Neuronal stem cell (in vitro differentiated cells): ENCODE results near the gene PFKFB4.
"Not testable (repeated sequence)": the region's sequence is repeated elsewhere in the genome, so short reads cannot be mapped to it uniquely, and the experiment has no call there.

Source experiments
- DNase-seq: peaks from one replicate; pipeline ENCODE4 v3.0.0-alpha.2; 2013; ENCODE audit warnings: low spot score
- H2AFZ ChIP-seq: one replicate; pipeline ENCODE4 v1.6.1; 2013; ENCODE audit warnings: mild to moderate bottlenecking, low read length, inconsistent platforms
- H2AK5ac ChIP-seq: 2 replicates; pipeline ENCODE4 v1.6.1; 2013; ENCODE audit warnings: low read depth, mild to moderate bottlenecking, inconsistent platforms, low read length, moderate library complexity, mixed read lengths
- H2BK120ac ChIP-seq: 2 replicates; pipeline ENCODE4 v1.6.1; 2013; ENCODE audit warnings: low read depth, mild to moderate bottlenecking, inconsistent platforms, low read length, moderate library complexity, mixed read lengths
- H2BK12ac ChIP-seq: one replicate; pipeline ENCODE4 v1.6.1; 2013; ENCODE audit warnings: low read length, inconsistent platforms
- H2BK15ac ChIP-seq: 2 replicates; pipeline ENCODE4 v1.6.1; 2013; ENCODE audit warnings: mild to moderate bottlenecking, low read length, inconsistent platforms, mixed read lengths
- H2BK5ac ChIP-seq: one replicate; pipeline ENCODE4 v1.6.1; 2013; ENCODE audit warnings: inconsistent platforms, mild to moderate bottlenecking, low read length, moderate library complexity
- H3K14ac ChIP-seq: one replicate; pipeline ENCODE4 v1.6.1; 2013; ENCODE audit warnings: low read length, inconsistent platforms
- H3K18ac ChIP-seq: 2 replicates; pipeline ENCODE4 v1.6.1; 2013; ENCODE audit warnings: low read length, inconsistent platforms
- H3K23ac ChIP-seq: 2 replicates; pipeline ENCODE4 v1.6.1; 2013; ENCODE audit warnings: low read depth, mild to moderate bottlenecking, mixed read lengths, low read length, inconsistent platforms; ENCODE audit not compliant: poor library complexity
- H3K27ac ChIP-seq: replicated peaks from 3 replicates; pipeline ENCODE4 v1.5.1; 2013; ENCODE audit warnings: low read length, inconsistent platforms
- H3K27me3 ChIP-seq, 3 experiments: 2 replicates each; pipeline ENCODE4 v1.6.1; 2013; ENCODE audit warnings: low read length in 3 of 3, mild to moderate bottlenecking in 2 of 3, inconsistent platforms in 1 of 3, low read depth in 1 of 3, mixed read lengths in 1 of 3, moderate library complexity in 1 of 3; ENCODE audit not compliant: control insufficient read depth in 3 of 3, insufficient read depth in 3 of 3
- H3K36me3 ChIP-seq, 2 donors: replicated peaks in 1 of 2; 2 replicates each; pipeline ENCODE4 v1.6.1; 2013; ENCODE audit warnings: low read length in 2 of 2; ENCODE audit not compliant: control insufficient read depth in 2 of 2, insufficient read depth in 2 of 2
- H3K4ac ChIP-seq: 2 replicates; pipeline ENCODE4 v1.6.1; 2013; ENCODE audit warnings: inconsistent platforms, mild to moderate bottlenecking, low read length, moderate library complexity
- H3K4me1 ChIP-seq, 2 donors: 1 replicate in 1 of 2; 2 replicates in 1 of 2; pipeline ENCODE4 v1.6.1; 2013; ENCODE audit warnings: low read length in 2 of 2, low read depth in 1 of 2; ENCODE audit not compliant: control insufficient read depth in 2 of 2, insufficient read depth in 1 of 2
- H3K4me2 ChIP-seq: one replicate; pipeline ENCODE4 v1.6.1; 2013; ENCODE audit warnings: mild to moderate bottlenecking, low read length, inconsistent platforms; ENCODE audit not compliant: insufficient read depth, poor library complexity, severe bottlenecking
- H3K4me3 ChIP-seq, 2 donors: 2 replicates each; pipeline ENCODE4 v1.5.1; 2013; ENCODE audit warnings: low read length in 2 of 2, mild to moderate bottlenecking in 2 of 2, inconsistent platforms in 1 of 2, moderate library complexity in 1 of 2
- H3K79me1 ChIP-seq: one replicate; pipeline ENCODE4 v1.6.1; 2013; ENCODE audit warnings: low read depth, mild to moderate bottlenecking, inconsistent platforms, low read length, moderate library complexity
- H3K9ac ChIP-seq: one replicate; pipeline ENCODE4 v1.6.1; 2013; ENCODE audit warnings: mild to moderate bottlenecking, low read depth, low read length, inconsistent platforms; ENCODE audit not compliant: poor library complexity
- H3K9me3 ChIP-seq, 2 donors: replicated peaks in 1 of 2; 2 replicates each; pipeline versions ENCODE3 to v1.6.1; 2013; ENCODE audit warnings: low read length in 2 of 2, mild to moderate bottlenecking in 2 of 2, inconsistent platforms in 1 of 2, low read depth in 1 of 2, mixed read lengths in 1 of 2, moderate library complexity in 1 of 2; ENCODE audit not compliant: control insufficient read depth in 2 of 2, insufficient read depth in 1 of 2
- H4K8ac ChIP-seq: one replicate; pipeline ENCODE4 v1.6.1; 2013; ENCODE audit warnings: low read depth, mild to moderate bottlenecking, inconsistent platforms, low read length, moderate library complexity
- H4K91ac ChIP-seq: one replicate; pipeline ENCODE4 v1.6.1; 2013; ENCODE audit warnings: low read length, low read depth, mild to moderate bottlenecking, inconsistent platforms; ENCODE audit not compliant: poor library complexity
- WGBS, 2 donors: extraction: QIAGEN DNeasy Blood & Tissue Kit; methylation state at CpG; one replicate each; pipeline ENCODE4 v1.1.7; 2013; ENCODE audit warnings: missing lambda C conversion rate in 2 of 2, mixed read lengths in 1 of 2; ENCODE audit not compliant: insufficient read length in 2 of 2, insufficient replicate concordance in 1 of 2; ENCODE audit errors: extremely low coverage in 2 of 2; 5-methylcytosine and 5-hydroxymethylcytosine counted together

PFKFB4 gene

DNA sequence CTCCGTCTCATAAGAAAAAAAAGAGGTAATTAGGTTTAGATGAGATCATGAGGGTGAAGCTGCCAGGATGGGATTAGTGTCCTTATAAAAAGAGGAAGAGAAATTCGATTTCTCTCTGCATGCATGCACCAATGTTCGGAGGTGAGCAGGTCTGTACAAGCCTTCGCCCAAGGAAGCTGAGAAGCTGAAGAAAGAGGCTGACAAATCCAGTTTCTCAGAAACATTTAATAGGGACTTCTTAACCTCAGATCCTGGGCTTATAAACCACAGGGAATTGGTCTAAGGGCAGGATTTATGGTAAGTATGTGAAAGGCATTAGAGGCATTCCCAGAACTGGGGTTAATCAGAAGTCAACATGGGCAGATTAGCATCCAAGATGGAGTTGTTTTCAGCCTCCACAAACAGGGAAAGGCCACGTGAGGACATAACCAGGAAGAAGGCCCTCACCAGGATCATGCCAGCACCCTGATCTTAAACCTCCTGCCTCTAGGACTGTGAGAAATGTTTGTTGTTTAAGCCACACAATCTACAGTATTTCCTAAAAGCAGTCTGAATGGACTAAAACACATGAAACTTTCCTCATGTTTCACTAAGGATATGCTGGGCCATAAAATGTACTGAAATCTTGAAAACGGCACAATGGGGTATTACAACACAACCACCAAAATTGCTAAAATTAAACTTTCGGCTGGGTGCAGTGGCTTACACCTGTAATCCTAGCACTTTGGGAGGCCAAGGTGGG lies 64.0 kb downstream of the PFKFB4 start:
- Histone ChIP-seq H2AFZ (no peak overlapping the region), H3K18ac (no peak overlapping the region), H3K4me1 (no peaks in the 10 kb centered on the region), H3K4me3 (no peak overlapping the region), H2BK12ac (no peak overlapping the region), H3K14ac (no peak overlapping the region), H3K27ac (no peak overlapping the region), H3K27me3 (no peaks in the 10 kb centered on the region), H3K9ac (no peak overlapping the region), H2BK15ac (no peak overlapping the region), H3K36me3 (peaks cover 2 to 35% of the 10 kb centered on the region in 2 donors), H4K91ac (no peak overlapping the region), H3K23ac (no peak overlapping the region), H2BK5ac (no peak overlapping the region), H2BK120ac (no peak overlapping the region), H3K4ac (no peak overlapping the region), H3K4me2 (no peak overlapping the region), H3K9me3 (no peaks in the 10 kb centered on the region), H3K79me1 (no peaks in the 10 kb centered on the region), H4K8ac (no peak overlapping the region), H2AK5ac (no peak overlapping the region)
- DNase-seq = no peak
- no CpG with 5 or more reads among the region's 7 CpGs for WGBS, 2 donors

DNA sequence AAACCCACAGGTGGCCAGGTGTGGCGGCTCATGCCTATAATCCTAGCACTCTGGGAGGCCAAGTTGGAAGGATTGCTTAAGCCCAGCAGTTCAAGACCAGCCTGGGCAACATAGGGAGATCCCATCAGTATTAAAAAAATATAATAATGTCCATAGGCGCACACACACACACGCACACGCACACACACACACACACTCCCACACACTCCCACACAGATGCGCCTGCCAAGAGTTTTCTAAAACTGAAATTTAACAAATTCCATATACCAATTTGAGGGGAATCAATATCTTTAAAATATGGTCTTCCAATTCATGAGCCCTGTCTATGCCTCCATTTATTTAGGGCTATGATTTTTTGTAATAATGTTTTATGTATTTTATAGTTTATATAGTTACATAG lies 69.7 kb downstream of the PFKFB4 start:
- Histone ChIP-seq H2BK15ac (no peak overlapping the region), H3K14ac (no peak overlapping the region), H3K4me2 (no peak overlapping the region), H3K79me1 (no peaks in the 10 kb centered on the region), H3K4me3 (no peak overlapping the region), H3K9me3 (no peaks in the 10 kb centered on the region), H3K23ac (no peak overlapping the region), H3K27ac (no peak overlapping the region), H3K9ac (no peak overlapping the region), H2AFZ (no peak overlapping the region), H2AK5ac (no peak overlapping the region), H4K8ac (no peak overlapping the region), H4K91ac (no peak overlapping the region), H3K4ac (no peak overlapping the region), H2BK5ac (no peak overlapping the region), H3K18ac (no peak overlapping the region), H2BK12ac (no peak overlapping the region), H3K4me1 (no peaks in the 10 kb centered on the region), H2BK120ac (no peak overlapping the region), H3K27me3 (no peaks in the 10 kb centered on the region), H3K36me3 (no peaks in the 10 kb centered on the region)
- WGBS, 2 donors = no CpG with 5 or more reads among the region's 5 CpGs
- no peak for DNase-seq

DNA sequence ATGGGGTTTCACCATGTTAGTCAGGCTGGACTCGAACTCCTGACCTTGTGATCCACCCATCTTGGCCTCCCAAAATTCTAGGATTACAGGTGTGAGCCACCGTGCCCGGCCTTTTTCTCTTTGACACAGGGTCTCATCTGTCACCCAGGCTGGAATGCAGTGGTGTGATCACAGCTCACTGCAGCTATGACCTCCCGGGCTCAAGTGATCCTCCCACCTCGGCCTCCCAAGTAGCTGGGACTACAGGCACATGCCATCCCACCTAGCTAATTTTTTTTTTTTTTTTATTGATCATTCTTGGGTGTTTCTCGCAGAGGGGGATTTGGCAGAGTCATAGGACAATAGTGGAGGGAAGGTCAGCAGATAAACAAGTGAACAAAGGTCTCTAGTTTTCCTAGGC lies 73.8 kb downstream of the PFKFB4 start:
- DNase-seq, H3K23ac ChIP-seq, H3K36me3 ChIP-seq, H4K8ac ChIP-seq, H3K4me1 ChIP-seq, H3K4ac ChIP-seq, H3K79me1 ChIP-seq, H3K4me3 ChIP-seq, H3K14ac ChIP-seq, H2BK120ac ChIP-seq, H2BK5ac ChIP-seq, H4K91ac ChIP-seq, H2AK5ac ChIP-seq, H3K27ac ChIP-seq, H3K27me3 ChIP-seq, H2BK12ac ChIP-seq, H3K9me3 ChIP-seq, H2BK15ac ChIP-seq, H3K9ac ChIP-seq, H3K4me2 ChIP-seq, H3K18ac ChIP-seq, H2AFZ ChIP-seq: not testable (repeated sequence)
- no CpG with 5 or more reads among the region's 6 CpGs for WGBS, 2 donors

DNA sequence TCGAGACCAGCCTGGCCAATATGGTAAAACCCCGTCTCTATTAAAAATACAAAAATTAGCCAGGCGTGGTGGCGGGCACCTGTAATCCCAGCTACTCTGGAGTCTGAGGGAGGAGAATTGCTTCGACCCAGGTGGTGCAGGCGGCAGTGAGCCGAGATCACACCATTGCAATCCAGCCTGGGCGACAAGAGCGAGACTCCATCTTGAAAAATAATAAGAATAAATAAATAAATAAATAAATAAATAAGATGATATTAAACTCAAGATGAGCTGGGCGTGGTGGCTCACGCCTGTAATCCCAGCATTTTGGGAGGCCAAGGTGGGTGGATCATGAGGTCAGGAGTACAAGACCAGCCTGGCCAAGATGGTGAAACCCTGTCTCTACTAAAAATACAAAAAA lies 75.7 kb downstream of the PFKFB4 start:
- not testable (repeated sequence) for DNase-seq, H3K27me3 ChIP-seq, H2AK5ac ChIP-seq, H3K9me3 ChIP-seq, H4K91ac ChIP-seq, H3K14ac ChIP-seq, H3K9ac ChIP-seq, H2BK120ac ChIP-seq, H3K23ac ChIP-seq, H2BK12ac ChIP-seq, H3K4me2 ChIP-seq, H4K8ac ChIP-seq, H2BK5ac ChIP-seq, H2BK15ac ChIP-seq, H3K27ac ChIP-seq, H3K4me1 ChIP-seq, H3K18ac ChIP-seq, H3K4me3 ChIP-seq, H3K36me3 ChIP-seq, H2AFZ ChIP-seq, H3K4ac ChIP-seq, H3K79me1 ChIP-seq
- WGBS, 2 donors = no CpG with 5 or more reads among the region's 11 CpGs
